ENCODE measurements around the gene SH2B3.

Gene SH2B3

GRCh38 chr12:111453071-111453989 is 47.6 kb downstream of the SH2B3 start:
- no peak overlapping the region for H3K4me3 ChIP-seq (ENCODE audit: control insufficient read depth, low read depth, low read length)
- no peak for DNase-seq (ENCODE audit: low read depth)
- TF ChIP-seq CTCF (IDR thresholded peaks at IDR 0.05; ENCODE audit: control insufficient read depth, insufficient read depth, low read depth, low read length, missing control alignments), result no peak

GRCh38 chr12:111454311-111454710 is 48.6 kb downstream of the SH2B3 start:
- DNase-seq (ENCODE audit: low read depth), result no peak
- H3K4me3 ChIP-seq (ENCODE audit: control insufficient read depth, low read depth, low read length), result no peak overlapping the region
- no peak for TF ChIP-seq CTCF (IDR thresholded peaks at IDR 0.05; ENCODE audit: control insufficient read depth, insufficient read depth, low read depth, low read length, missing control alignments)

- no peak overlapping the region for H3K4me3 ChIP-seq (ENCODE audit: control insufficient read depth, low read depth, low read length)
- DNase-seq (ENCODE audit: low read depth), result no peak
- no peak for TF ChIP-seq CTCF (IDR thresholded peaks at IDR 0.05; ENCODE audit: control insufficient read depth, insufficient read depth, low read depth, low read length, missing control alignments)
Observed at GRCh38 chr12:111454716-111455447, 49.2 kb downstream of the SH2B3 start.

DNA sequence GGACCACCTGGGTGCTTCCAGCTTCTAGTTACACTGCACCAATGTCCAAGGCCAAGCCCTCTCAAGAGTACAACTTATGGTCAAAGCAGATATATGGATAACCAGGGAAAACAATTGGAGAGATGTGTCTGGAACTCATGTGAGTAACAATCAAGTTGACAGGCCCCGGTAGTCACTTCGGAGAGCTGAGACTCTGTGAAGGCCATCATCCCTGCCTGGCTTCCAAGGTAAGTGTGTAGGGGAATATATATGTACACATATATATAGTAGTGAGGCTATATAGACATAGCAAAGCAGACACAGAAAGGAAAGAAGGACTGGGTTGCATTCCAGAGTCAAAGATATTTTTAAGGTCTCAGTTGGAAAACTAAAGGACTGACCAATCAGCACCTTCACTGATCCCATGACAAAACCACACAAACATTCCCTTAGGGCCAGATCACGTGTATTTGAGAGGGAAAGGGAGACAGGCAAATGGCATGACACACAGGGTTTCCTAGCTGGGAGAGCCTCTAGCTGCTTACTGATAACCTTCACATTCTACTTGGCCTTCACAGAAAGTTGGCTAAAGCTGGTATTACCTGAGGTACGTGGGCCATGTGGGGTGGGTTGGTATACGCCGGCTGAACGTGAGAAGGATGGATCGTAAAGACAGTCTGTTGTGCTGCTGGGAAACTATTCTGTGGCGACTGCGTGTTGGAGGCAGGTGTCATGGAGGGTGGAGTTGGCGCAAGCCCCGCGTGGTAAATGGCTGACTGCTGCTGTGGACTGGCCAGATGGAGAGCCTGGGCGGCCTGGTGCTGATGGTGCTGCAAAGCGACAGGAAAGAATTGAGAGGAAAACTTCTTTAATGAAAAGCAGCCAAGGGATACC is 50.0 kb downstream of the SH2B3 start:
- no peak overlapping the region for H3K4me3 ChIP-seq (ENCODE audit: control insufficient read depth, low read depth, low read length)
- DNase-seq (ENCODE audit: low read depth), result no peak
- TF ChIP-seq CTCF (IDR thresholded peaks at IDR 0.05; ENCODE audit: control insufficient read depth, insufficient read depth, low read depth, low read length, missing control alignments), result no peak

DNA sequence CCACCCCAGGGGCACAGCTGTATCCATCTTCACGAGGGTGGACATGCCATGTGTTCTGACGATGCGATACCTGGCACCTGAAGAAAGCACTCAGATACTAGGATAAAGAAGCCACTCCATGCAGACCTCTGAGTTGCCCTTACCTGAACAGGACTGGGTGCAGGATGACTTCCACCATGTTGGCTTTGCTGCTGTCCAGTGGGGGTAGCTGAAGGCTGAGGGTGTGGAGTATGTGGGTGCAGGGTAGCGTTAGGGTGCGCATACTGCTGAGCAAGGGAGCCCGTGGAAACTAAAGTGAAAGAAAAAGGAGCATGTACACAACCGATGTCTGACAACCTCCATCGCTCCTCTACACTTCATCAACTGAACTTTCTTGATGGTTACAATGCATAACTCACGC is 51.3 kb downstream of the SH2B3 start:
- no peak for TF ChIP-seq CTCF (IDR thresholded peaks at IDR 0.05; ENCODE audit: control insufficient read depth, insufficient read depth, low read depth, low read length, missing control alignments)

GRCh38 chr12:111457577-111457976 is 51.9 kb downstream of the SH2B3 start:
- no peak for TF ChIP-seq CTCF (IDR thresholded peaks at IDR 0.05; ENCODE audit: control insufficient read depth, insufficient read depth, low read depth, low read length, missing control alignments)
- no peak for DNase-seq (ENCODE audit: low read depth)
- H3K4me3 ChIP-seq (ENCODE audit: control insufficient read depth, low read depth, low read length), result no peak overlapping the region

More for the DNA sequence above, 51.3 kb downstream of the SH2B3 start:
- H3K4me3 ChIP-seq (ENCODE audit: control insufficient read depth, low read depth, low read length), result no peak overlapping the region
- DNase-seq (ENCODE audit: low read depth), result no peak

Data from AG09309 (cell line).